ENCODE results near the gene FNIP2. TPM values are rescaled to one million over a fixed set of nuclear protein-coding genes. Genes with fewer than 3 reads are reported as not detected.
A peak's percentile ranks its signal among the peaks of the same experiment; 100 is the strongest.

FNIP2 gene
- total and polyA plus RNA-seq, 10 of the 15 experiments (the other 5 are each of a cell fraction or from before 2014, with no cell fraction given): 0.03 to 0.38 (median 0.15) TPM

DNA sequence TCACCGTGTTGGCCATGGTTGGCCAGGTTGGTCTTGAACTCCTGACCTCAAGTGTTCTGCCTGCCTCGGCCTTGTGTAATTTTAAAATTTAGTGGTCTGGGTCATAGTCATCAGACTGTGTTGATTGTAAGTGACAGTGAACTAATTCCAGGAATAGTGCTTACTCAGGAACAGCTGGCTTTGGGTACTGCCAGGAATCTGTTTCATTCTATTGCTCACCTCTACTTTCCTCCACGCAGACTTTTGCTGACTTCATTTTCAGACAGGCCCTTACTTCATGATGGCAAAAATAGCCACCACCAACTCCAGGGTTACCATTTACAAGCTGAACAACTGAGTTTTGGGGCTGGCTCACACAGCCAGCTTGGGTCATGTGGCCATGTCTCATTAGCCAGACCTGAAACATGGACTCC lies 54.6 kb downstream of the FNIP2 start:
- ChIA-PET POLR2A (interaction anchor here (0.8 to 7.7 kb wide), 3 partner anchors 10 to 24 kb away, joined by 3 to 52 read pairs (median 5); no protein-coding TSS in a partner anchor), CTCF (interaction anchor here (0.8 to 2.9 kb wide), 10 partner anchors 8 to 54 kb away, joined by 3 to 12 read pairs (median 4); partner anchors contain the start of gene FNIP2), SMC1A (ENCODE audit: uncharacterized antibody, unreplicated experiment) (interaction anchor here (0.9 to 11.5 kb wide), 6 partner anchors 9 to 49 kb away, joined by 4 to 101 read pairs (median 19); no protein-coding TSS in a partner anchor), RAD21 (ENCODE audit: unreplicated experiment) (interaction anchor here (1.0 to 4.4 kb wide), 4 partner anchors 13 to 55 kb away, joined by 3 to 25 read pairs (median 4); partner anchors contain the start of gene FNIP2)
- ATAC-seq (no peak), DNase-seq (ENCODE audit: low read depth, low spot score) (no peak), FAIRE-seq (no peak)
- in situ Hi-C loops (cut with MboI): no loop called here
- H3K4me3 ChIP-seq: no peak overlapping the region
- no peak overlapping the region; the same call in 1 of the 2 replicates for H2AFZ ChIP-seq (ENCODE audit: control insufficient read depth, low read depth, low read length)
- TF ChIP-seq, protein P1, sequence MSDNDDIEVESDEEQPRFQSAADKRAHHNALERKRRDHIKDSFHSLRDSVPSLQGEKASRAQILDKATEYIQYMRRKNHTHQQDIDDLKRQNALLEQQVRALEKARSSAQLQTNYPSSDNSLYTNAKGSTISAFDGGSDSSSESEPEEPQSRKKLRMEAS (IDR thresholded peaks at IDR 0.05; ENCODE audit: low read depth, low read length): no peak
- TF ChIP-seq CREM (IDR thresholded peaks at IDR 0.05; ENCODE audit: low read depth) (no peak), PAX5 (IDR thresholded peaks at IDR 0.05; ENCODE audit: borderline replicate concordance, low read depth, low read length) (0 out of 2 replicates have a peak, but pooled peaks have one; percentile 4), HDAC6 (IDR thresholded peaks at IDR 0.05; ENCODE audit: unreplicated experiment) (no peak), NR2F1 (conservative IDR thresholded peaks at IDR 0.05) (peak; percentile 23; the same call in 1 of the 2 replicates), IKZF1 (conservative IDR thresholded peaks at IDR 0.05) (peak; percentile 42), KLF5 (IDR thresholded peaks at IDR 0.05; ENCODE audit: partially characterized antibody) (no peak), PAX8 (IDR thresholded peaks at IDR 0.05) (no peak)
- H3K27me3 ChIP-seq (replicated peaks in 1 of 2; ENCODE audit: control insufficient read depth in 2 of 2, insufficient read depth in 2 of 2, low read length in 1 of 2): no peaks in the 10 kb centered on the region
- H3K79me2 ChIP-seq (ENCODE audit: control insufficient read depth, insufficient read depth, low read length): no peaks in the 10 kb centered on the region; the same call in 1 of the 2 replicates
- H3K9ac ChIP-seq (ENCODE audit: control insufficient read depth, insufficient read depth, low read length): no peak overlapping the region
- no peaks in the 10 kb centered on the region for H4K20me1 ChIP-seq (ENCODE audit: control insufficient read depth, insufficient read depth)
- peaks cover 22% of the 10 kb centered on the region for H3K4me1 ChIP-seq (ENCODE audit: control insufficient read depth, insufficient read depth, low read length)
- no peak overlapping the region for H3K27ac ChIP-seq (ENCODE audit: control insufficient read depth, insufficient read depth)
- H3K9me3 ChIP-seq (replicated peaks; ENCODE audit: control insufficient read depth, insufficient read depth, low read length): no peaks in the 10 kb centered on the region
- BruUV-seq (replicated peaks): no TSS peak
- intact Hi-C loops (cut with micrococcal nuclease; ENCODE audit: unreplicated experiment): no loop called here
- no peaks in the 10 kb centered on the region for H3K36me3 ChIP-seq (ENCODE audit: control insufficient read depth in 2 of 2, insufficient read depth in 2 of 2, low read length in 1 of 2)
- H3K4me2 ChIP-seq (ENCODE audit: control insufficient read depth, insufficient read depth): no peak overlapping the region
- WGBS (ENCODE audit: insufficient coverage, insufficient replicate concordance, low lambda C conversion rate, missing lambda C conversion rate): 7% methylated on average over 3 of the region's 3 CpGs

Measured in GM12878 (cell line).